ENCODE measurements around the gene STK10.

STK10 gene

GRCh38 chr5:172051643-172052339 is 136.2 kb downstream of the STK10 start:
- TF ChIP-seq CTCF (IDR thresholded peaks at IDR 0.05; ENCODE audit: insufficient read depth, low read depth, low read length, missing control alignments), result no peak
- no peak for DNase-seq (ENCODE audit: low read depth)
- H3K4me3 ChIP-seq (ENCODE audit: low read depth, low read length), result no peak overlapping the region

- no peak overlapping the region for H3K4me3 ChIP-seq (ENCODE audit: low read depth, low read length)
- no peak for TF ChIP-seq CTCF (IDR thresholded peaks at IDR 0.05; ENCODE audit: insufficient read depth, low read depth, low read length, missing control alignments)
- no peak for DNase-seq (ENCODE audit: low read depth)
These were observed 137.9 kb downstream of the STK10 start for GRCh38 chr5:172050080-172050479.

GRCh38 chr5:172049226-172049796 is 138.7 kb downstream of the STK10 start:
- DNase-seq (ENCODE audit: low read depth), result no peak
- no peak overlapping the region for H3K4me3 ChIP-seq (ENCODE audit: low read depth, low read length)
- TF ChIP-seq CTCF (IDR thresholded peaks at IDR 0.05; ENCODE audit: insufficient read depth, low read depth, low read length, missing control alignments), result no peak

- TF ChIP-seq CTCF (IDR thresholded peaks at IDR 0.05; ENCODE audit: insufficient read depth, low read depth, low read length, missing control alignments), result no peak
- no peak overlapping the region for H3K4me3 ChIP-seq (ENCODE audit: low read depth, low read length)
- no peak for DNase-seq (ENCODE audit: low read depth)
These were observed 139.4 kb downstream of the STK10 start for GRCh38 chr5:172048539-172049101.

- no peak overlapping the region for H3K4me3 ChIP-seq (ENCODE audit: low read depth, low read length)
- no peak for TF ChIP-seq CTCF (IDR thresholded peaks at IDR 0.05; ENCODE audit: insufficient read depth, low read depth, low read length, missing control alignments)
- no peak for DNase-seq (ENCODE audit: low read depth)
These were observed 139.9 kb downstream of the STK10 start for GRCh38 chr5:172048170-172048422.

- no peak for TF ChIP-seq CTCF (IDR thresholded peaks at IDR 0.05; ENCODE audit: insufficient read depth, low read depth, low read length, missing control alignments)
- no peak overlapping the region for H3K4me3 ChIP-seq (ENCODE audit: low read depth, low read length)
- DNase-seq (ENCODE audit: low read depth), result no peak
These were observed 141.4 kb downstream of the STK10 start for GRCh38 chr5:172046593-172046992.

- no peak overlapping the region for H3K4me3 ChIP-seq (ENCODE audit: low read depth, low read length)
- TF ChIP-seq CTCF (IDR thresholded peaks at IDR 0.05; ENCODE audit: insufficient read depth, low read depth, low read length, missing control alignments), result no peak
- no peak for DNase-seq (ENCODE audit: low read depth)
These were observed 142.8 kb downstream of the STK10 start for GRCh38 chr5:172045315-172045632.

Data from GM12865 (cell line).